Astrocyte (in vitro differentiated cells and primary cell): Measurements from ENCODE around the gene AKT3.

Experiments
- CTCF ChIP-seq: IDR thresholded peaks from 2 replicates; pipeline ENCODE4 v1.5.1; 2011; ENCODE audit warnings: low read depth, mild to moderate bottlenecking, inconsistent platforms, low read length, moderate library complexity; ENCODE audit not compliant: insufficient read depth
- EZH2 ChIP-seq: IDR thresholded peaks from 2 replicates; pipeline ENCODE4 v1.6.1; 2012; ENCODE audit warnings: mild to moderate bottlenecking, low read length, inconsistent platforms; ENCODE audit not compliant: insufficient read depth

- TF ChIP-seq CTCF (no peak), EZH2 (no peak)
Observed at GRCh38 chr1:243770860-243771259, 79.2 kb downstream of the AKT3 start.
